ENCODE data around the gene WDTC1.
A peak's percentile ranks its signal among the peaks of the same experiment; 100 is the strongest.

The WDTC1 gene

DNA sequence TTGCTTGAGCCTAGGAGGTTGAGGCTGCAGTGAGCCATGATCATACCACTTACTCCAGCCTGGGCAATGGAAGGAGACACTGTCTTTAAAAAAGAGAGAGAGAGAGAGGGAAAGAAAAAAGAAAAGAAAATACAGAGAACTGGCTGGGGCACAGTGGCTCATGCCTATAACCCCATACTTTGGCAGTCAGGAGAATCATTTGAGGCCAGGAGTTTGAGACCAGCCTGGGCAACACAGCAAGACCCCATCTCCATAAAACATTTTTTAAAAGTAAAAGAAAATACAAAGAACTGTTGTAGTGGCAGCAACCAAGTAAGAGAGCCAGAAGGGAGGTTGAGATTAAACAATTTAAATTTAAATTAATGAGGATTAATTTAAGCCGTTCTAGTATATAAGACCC, 39.8 kb downstream of the WDTC1 start:
- no peaks in the 10 kb centered on the region for H3K36me3 ChIP-seq (replicated peaks; ENCODE audit: insufficient read depth, low read length)
- H3K27ac ChIP-seq (ENCODE audit: low read length), result no peak overlapping the region
- no peaks in the 10 kb centered on the region for H3F3A ChIP-seq (ENCODE audit: insufficient read depth, low read length)
- H3K79me2 ChIP-seq (ENCODE audit: low read length), result no peaks in the 10 kb centered on the region
- no peak overlapping the region for H3K4me3 ChIP-seq (ENCODE audit: low read length)
- no peaks in the 10 kb centered on the region for H3K27me3 ChIP-seq (replicated peaks; ENCODE audit: insufficient read depth, low read length)
- no peaks in the 10 kb centered on the region for H3K9me3 ChIP-seq (replicated peaks; ENCODE audit: insufficient read depth, low read length)
- no peak overlapping the region for H2AFZ ChIP-seq (ENCODE audit: low read length)
- no peak for DNase-seq
- TF ChIP-seq, protein P1, sequence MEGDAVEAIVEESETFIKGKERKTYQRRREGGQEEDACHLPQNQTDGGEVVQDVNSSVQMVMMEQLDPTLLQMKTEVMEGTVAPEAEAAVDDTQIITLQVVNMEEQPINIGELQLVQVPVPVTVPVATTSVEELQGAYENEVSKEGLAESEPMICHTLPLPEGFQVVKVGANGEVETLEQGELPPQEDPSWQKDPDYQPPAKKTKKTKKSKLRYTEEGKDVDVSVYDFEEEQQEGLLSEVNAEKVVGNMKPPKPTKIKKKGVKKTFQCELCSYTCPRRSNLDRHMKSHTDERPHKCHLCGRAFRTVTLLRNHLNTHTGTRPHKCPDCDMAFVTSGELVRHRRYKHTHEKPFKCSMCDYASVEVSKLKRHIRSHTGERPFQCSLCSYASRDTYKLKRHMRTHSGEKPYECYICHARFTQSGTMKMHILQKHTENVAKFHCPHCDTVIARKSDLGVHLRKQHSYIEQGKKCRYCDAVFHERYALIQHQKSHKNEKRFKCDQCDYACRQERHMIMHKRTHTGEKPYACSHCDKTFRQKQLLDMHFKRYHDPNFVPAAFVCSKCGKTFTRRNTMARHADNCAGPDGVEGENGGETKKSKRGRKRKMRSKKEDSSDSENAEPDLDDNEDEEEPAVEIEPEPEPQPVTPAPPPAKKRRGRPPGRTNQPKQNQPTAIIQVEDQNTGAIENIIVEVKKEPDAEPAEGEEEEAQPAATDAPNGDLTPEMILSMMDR (IDR thresholded peaks at IDR 0.05; ENCODE audit: low read length), result no peak
- no peak for TF ChIP-seq EZH2phosphoT487 (IDR thresholded peaks at IDR 0.05; ENCODE audit: low read length)
- H3K9me2 ChIP-seq (replicated peaks; ENCODE audit: insufficient read depth, low read length), result no peaks in the 10 kb centered on the region
- no peaks in the 10 kb centered on the region for H3K4me1 ChIP-seq (ENCODE audit: low read length)
- no peak overlapping the region for H3K4me2 ChIP-seq (ENCODE audit: low read depth, low read length)
- H4K20me1 ChIP-seq (ENCODE audit: insufficient read depth, low read length), result no peaks in the 10 kb centered on the region
- H3K9ac ChIP-seq (ENCODE audit: low read length), result no peak overlapping the region

DNA sequence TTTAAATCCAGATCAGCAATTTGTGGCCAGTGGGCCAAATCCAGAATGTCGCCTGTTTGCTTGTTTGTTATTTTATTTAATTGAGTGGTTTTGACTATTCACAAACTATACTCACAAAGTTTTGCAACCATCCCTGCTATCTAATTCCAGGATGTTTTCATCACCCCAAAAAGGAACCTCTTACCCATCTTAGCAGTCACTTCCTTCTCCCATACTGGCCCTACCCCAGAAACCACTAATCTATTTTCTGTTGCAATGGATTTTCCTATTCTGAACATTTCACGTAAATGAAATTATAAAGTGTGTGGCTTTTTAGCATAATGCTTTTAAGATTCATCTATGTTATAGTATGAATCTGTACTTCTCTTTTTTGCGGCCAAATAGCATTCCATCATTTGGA, 41.3 kb downstream of the WDTC1 start:
- TF ChIP-seq EZH2phosphoT487 (IDR thresholded peaks at IDR 0.05; ENCODE audit: low read length) (no peak), EZH2 (optimal IDR thresholded peaks at IDR 0.05; ENCODE audit: low read depth, low read length) (no peak)
- TF ChIP-seq, protein P1 (IDR thresholded peaks at IDR 0.05; ENCODE audit: low read length), result no peak
- H3K27me3 ChIP-seq (replicated peaks; ENCODE audit: insufficient read depth, low read length), result no peaks in the 10 kb centered on the region
- H3K36me3 ChIP-seq (replicated peaks; ENCODE audit: insufficient read depth, low read length), result no peaks in the 10 kb centered on the region
- H3K4me1 ChIP-seq (ENCODE audit: low read length), result no peaks in the 10 kb centered on the region
- H4K20me1 ChIP-seq (ENCODE audit: insufficient read depth, low read length), result no peaks in the 10 kb centered on the region
- no peaks in the 10 kb centered on the region for H3K9me3 ChIP-seq (replicated peaks; ENCODE audit: insufficient read depth, low read length)
- H3K9me2 ChIP-seq (replicated peaks; ENCODE audit: insufficient read depth, low read length), result no peaks in the 10 kb centered on the region
- H2AFZ ChIP-seq (ENCODE audit: low read length), result no peak overlapping the region
- H3K4me3 ChIP-seq (ENCODE audit: low read length), result no peak overlapping the region
- H3F3A ChIP-seq (ENCODE audit: insufficient read depth, low read length), result no peaks in the 10 kb centered on the region
- H3K79me2 ChIP-seq (ENCODE audit: low read length), result no peaks in the 10 kb centered on the region
- no peak overlapping the region for H3K4me2 ChIP-seq (ENCODE audit: low read depth, low read length)
- DNase-seq, result no peak
- H3K9ac ChIP-seq (ENCODE audit: low read length), result no peak overlapping the region
- H3K27ac ChIP-seq (ENCODE audit: low read length), result no peak overlapping the region

DNA sequence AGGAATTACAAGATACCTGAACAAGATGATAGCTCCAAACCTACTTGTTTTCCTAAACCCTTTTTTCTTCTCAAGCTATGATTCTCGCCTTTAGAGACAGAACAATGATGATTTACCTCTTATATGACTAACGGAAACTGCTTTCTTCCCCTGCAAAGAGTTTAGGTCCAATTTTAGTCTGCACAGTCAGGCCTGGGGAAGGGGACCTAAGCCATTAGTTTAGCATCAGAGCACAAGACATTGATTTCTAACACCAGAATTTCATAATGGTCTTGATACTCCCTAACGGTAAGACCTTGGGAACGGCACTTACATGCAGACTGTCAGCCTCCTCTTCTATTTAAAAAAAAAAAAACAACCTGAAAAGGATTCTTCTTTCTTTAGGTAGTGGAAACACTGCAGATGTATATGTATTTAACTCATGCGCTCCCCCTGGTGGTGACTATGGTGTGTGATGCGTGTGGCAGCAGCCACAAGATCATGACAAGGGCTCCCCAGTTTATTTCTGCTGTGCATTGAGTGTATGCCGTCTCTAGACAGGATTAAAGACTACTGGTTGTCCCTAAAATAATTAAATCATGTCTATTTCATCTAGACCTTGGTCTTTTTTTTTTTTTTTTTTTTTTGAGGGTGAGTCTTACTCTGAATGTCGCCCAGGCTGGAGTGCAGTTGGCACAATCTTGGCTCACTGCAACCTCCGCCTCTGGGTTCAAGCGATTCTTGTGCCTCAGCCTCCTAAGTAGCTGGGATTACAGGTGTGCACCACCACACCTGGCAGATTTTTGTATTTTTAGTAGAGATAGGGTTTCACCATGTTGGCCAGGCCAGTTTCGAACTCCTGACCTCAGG, 50.2 kb downstream of the WDTC1 start:
- Histone ChIP-seq H2AFZ (ENCODE audit: low read length) (no peak overlapping the region), H3K9me3 (replicated peaks; ENCODE audit: insufficient read depth, low read length) (no peaks in the 10 kb centered on the region), H3K9me2 (replicated peaks; ENCODE audit: insufficient read depth, low read length) (no peaks in the 10 kb centered on the region), H3K36me3 (replicated peaks; ENCODE audit: insufficient read depth, low read length) (no peaks in the 10 kb centered on the region), H3K27me3 (replicated peaks; ENCODE audit: insufficient read depth, low read length) (no peaks in the 10 kb centered on the region), H3K4me3 (ENCODE audit: low read length) (no peak overlapping the region), H3K4me2 (ENCODE audit: low read depth, low read length) (no peak overlapping the region), H3K79me2 (ENCODE audit: low read length) (no peaks in the 10 kb centered on the region), H3K4me1 (ENCODE audit: low read length) (no peaks in the 10 kb centered on the region), H4K20me1 (ENCODE audit: insufficient read depth, low read length) (no peaks in the 10 kb centered on the region), H3K27ac (ENCODE audit: low read length) (no peak overlapping the region), H3F3A (ENCODE audit: insufficient read depth, low read length) (no peaks in the 10 kb centered on the region), H3K9ac (ENCODE audit: low read length) (no peak overlapping the region)
- TF ChIP-seq, protein P1 (IDR thresholded peaks at IDR 0.05; ENCODE audit: low read length), result peak; percentile 83
- TF ChIP-seq EZH2 (optimal IDR thresholded peaks at IDR 0.05; ENCODE audit: low read depth, low read length), result no peak
- DNase-seq, result peak; percentile 81

Measured in MM.1S (cell line).